Mesendoderm (in vitro differentiated cells): ENCODE measurements around the gene EIF5A2.

ENCODE experiments used
- DNase-seq: peaks from one replicate; pipeline ENCODE4 v3.0.0; 2013
- H2AK5ac ChIP-seq: 2 replicates; pipeline ENCODE4 v1.6.1; 2013; ENCODE audit warnings: low read length, inconsistent platforms
- H2BK120ac ChIP-seq: 2 replicates; pipeline ENCODE4 v1.6.1; 2013; ENCODE audit warnings: low read depth, mild to moderate bottlenecking, low read length, moderate library complexity, mixed read lengths
- H2BK15ac ChIP-seq: replicated peaks from 2 replicates; pipeline ENCODE4 v1.6.1; 2013; ENCODE audit warnings: low read depth, mild to moderate bottlenecking, moderate library complexity
- H2BK5ac ChIP-seq: 2 replicates; pipeline ENCODE4 v1.6.1; 2013; ENCODE audit warnings: low read length, inconsistent platforms
- H3K18ac ChIP-seq: 2 replicates; pipeline ENCODE4 v1.6.1; 2013; ENCODE audit warnings: mild to moderate bottlenecking, low read length, mixed read lengths
- H3K23ac ChIP-seq: one replicate; pipeline ENCODE4 v1.6.1; 2013; ENCODE audit warnings: low read length
- H3K27ac ChIP-seq: 2 replicates; pipeline ENCODE4 v1.5.1; 2013; ENCODE audit warnings: low read depth, mild to moderate bottlenecking, inconsistent platforms, low read length, moderate library complexity
- H3K27me3 ChIP-seq: 2 replicates; pipeline ENCODE4 v1.6.1; 2013; ENCODE audit warnings: low read length, control low read depth, mild to moderate bottlenecking, inconsistent platforms; ENCODE audit not compliant: insufficient read depth, poor library complexity
- H3K36me3 ChIP-seq: 2 replicates; pipeline ENCODE4 v1.6.1; 2013; ENCODE audit warnings: low read length, inconsistent platforms; ENCODE audit not compliant: control insufficient read depth, insufficient read depth
- H3K4ac ChIP-seq: one replicate; pipeline ENCODE4 v1.6.1; 2013; ENCODE audit warnings: low read depth, mild to moderate bottlenecking, low read length, moderate library complexity
- H3K4me1 ChIP-seq: 2 replicates; pipeline ENCODE4 v1.6.1; 2013; ENCODE audit warnings: low read depth, low read length, inconsistent platforms; ENCODE audit not compliant: control insufficient read depth
- H3K4me2 ChIP-seq: 2 replicates; pipeline ENCODE4 v1.6.1; 2013; ENCODE audit warnings: low read length
- H3K4me3 ChIP-seq: 2 replicates; pipeline ENCODE4 v1.5.1; 2013; ENCODE audit warnings: mild to moderate bottlenecking, low read length
- H3K56ac ChIP-seq: one replicate; pipeline ENCODE4 v1.6.1; 2013; ENCODE audit warnings: low read length
- H3K79me1 ChIP-seq: 2 replicates; pipeline ENCODE4 v1.6.1; 2013; ENCODE audit warnings: low read length, inconsistent platforms
- H3K79me2 ChIP-seq: 2 replicates; pipeline ENCODE4 v1.6.1; 2013; ENCODE audit warnings: mild to moderate bottlenecking, low read length; ENCODE audit not compliant: control insufficient read depth, insufficient read depth
- H3K9ac ChIP-seq: 2 replicates; pipeline ENCODE4 v1.6.1; 2013; ENCODE audit warnings: low read length, inconsistent platforms
- H4K5ac ChIP-seq: one replicate; pipeline ENCODE4 v1.6.1; 2013; ENCODE audit warnings: low read length
- H4K8ac ChIP-seq: one replicate; pipeline ENCODE4 v1.6.1; 2013; ENCODE audit warnings: low read depth, mild to moderate bottlenecking, control low read depth, low read length, moderate library complexity
- WGBS: extraction: QIAGEN DNeasy Blood & Tissue Kit; methylation state at CpG from one replicate; pipeline ENCODE4 v1.1.7; 2013; ENCODE audit warnings: low lambda C conversion rate, missing lambda C conversion rate; ENCODE audit not compliant: insufficient coverage; ENCODE audit errors: extremely low coverage; 5-methylcytosine and 5-hydroxymethylcytosine counted together

EIF5A2 gene

DNA sequence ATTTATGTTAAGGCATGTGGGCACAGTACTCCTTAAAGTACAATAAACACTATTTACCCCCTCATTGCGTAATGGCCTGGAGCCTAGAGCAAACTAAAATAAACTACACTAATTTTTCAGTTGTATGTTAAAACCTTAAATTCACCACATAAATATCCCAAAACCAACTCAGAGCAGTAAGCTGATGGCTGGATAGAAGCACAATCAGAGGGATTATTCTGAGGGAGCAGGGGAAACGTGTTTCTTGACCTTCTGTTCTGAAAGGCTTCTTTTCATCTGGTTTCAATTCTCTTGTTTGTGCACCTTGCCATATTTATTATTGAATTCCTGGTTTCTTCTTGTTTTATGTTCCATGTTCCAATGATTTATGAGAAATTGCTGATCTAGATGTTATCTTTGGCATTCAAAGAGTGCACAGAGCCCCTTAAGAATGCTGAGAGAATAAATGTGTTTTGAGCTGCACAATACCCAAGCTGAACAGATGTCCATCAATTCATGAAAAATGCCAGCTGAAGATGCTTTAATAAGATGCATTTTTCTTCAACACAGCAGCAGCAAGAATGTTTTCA is 68.1 kb downstream of the EIF5A2 start:
- H3K4me1 ChIP-seq, result peaks cover 4% of the 10 kb centered on the region
- H3K18ac ChIP-seq, result no peak overlapping the region
- no peaks in the 10 kb centered on the region for H3K36me3 ChIP-seq
- H3K56ac ChIP-seq, result no peak overlapping the region
- H2AK5ac ChIP-seq, result no peak overlapping the region
- H3K27ac ChIP-seq, result no peak overlapping the region
- no peak for DNase-seq
- H2BK120ac ChIP-seq, result no peak overlapping the region
- H3K9ac ChIP-seq, result no peak overlapping the region
- H3K4me2 ChIP-seq, result no peak overlapping the region
- H3K27me3 ChIP-seq, result no peaks in the 10 kb centered on the region
- no CpG with 5 or more reads among the region's 2 CpGs for WGBS
- H2BK15ac ChIP-seq, result no peak overlapping the region
- no peak overlapping the region for H3K4me3 ChIP-seq
- no peaks in the 10 kb centered on the region for H3K79me2 ChIP-seq
- H3K4ac ChIP-seq, result no peak overlapping the region
- no peak overlapping the region for H4K8ac ChIP-seq
- no peaks in the 10 kb centered on the region for H3K79me1 ChIP-seq
- no peak overlapping the region for H2BK5ac ChIP-seq
- no peak overlapping the region for H3K23ac ChIP-seq
- H4K5ac ChIP-seq, result no peak overlapping the region

DNA sequence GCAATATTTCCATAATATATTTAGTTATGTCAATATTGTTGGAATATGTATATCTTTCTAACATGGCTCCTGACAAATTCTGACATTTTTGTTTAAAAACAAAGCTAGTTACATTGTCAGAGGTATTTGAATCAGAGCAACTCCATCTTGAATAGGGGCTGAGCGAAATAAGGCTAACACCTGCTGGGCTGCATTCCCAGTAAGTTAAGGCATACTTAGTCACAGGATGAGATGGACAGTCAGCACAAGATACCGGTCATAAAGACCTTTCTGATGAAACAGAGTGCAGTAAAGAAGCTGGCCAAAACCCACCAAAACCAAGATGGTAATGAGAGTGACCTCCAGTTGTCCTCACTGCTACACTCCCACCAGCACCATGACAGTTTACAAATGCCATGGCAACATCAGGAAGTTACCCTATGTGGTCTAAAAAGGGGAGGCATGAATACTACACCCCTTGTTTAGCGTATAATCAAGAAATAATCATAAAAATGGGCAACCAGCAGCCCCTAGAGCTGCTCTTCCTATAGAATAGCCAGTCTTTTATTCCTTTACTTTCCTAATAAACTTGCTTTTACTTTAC is 68.8 kb downstream of the EIF5A2 start:
- peak; percentile 23 for DNase-seq
- H2BK120ac ChIP-seq, result no peak overlapping the region
- H2BK5ac ChIP-seq, result no peak overlapping the region
- WGBS, result no CpG with 5 or more reads among the region's 3 CpGs
- H3K27ac ChIP-seq, result no peak overlapping the region
- H3K4me1 ChIP-seq, result peaks cover 6% of the 10 kb centered on the region
- no peak overlapping the region for H2AK5ac ChIP-seq
- no peak overlapping the region for H4K5ac ChIP-seq
- H3K18ac ChIP-seq, result no peak overlapping the region
- no peak overlapping the region for H4K8ac ChIP-seq
- H3K23ac ChIP-seq, result no peak overlapping the region
- no peaks in the 10 kb centered on the region for H3K79me2 ChIP-seq
- no peak overlapping the region for H3K9ac ChIP-seq
- H2BK15ac ChIP-seq, result no peak overlapping the region
- H3K4me2 ChIP-seq, result no peak overlapping the region
- H3K4ac ChIP-seq, result no peak overlapping the region
- no peaks in the 10 kb centered on the region for H3K27me3 ChIP-seq
- no peaks in the 10 kb centered on the region for H3K79me1 ChIP-seq
- H3K56ac ChIP-seq, result no peak overlapping the region
- no peak overlapping the region for H3K4me3 ChIP-seq
- no peaks in the 10 kb centered on the region for H3K36me3 ChIP-seq
